HepG2 (cell line): ENCODE results near the gene XRN1. TPM values are rescaled to one million over a fixed set of nuclear protein-coding genes. Genes with fewer than 3 reads are reported as not detected.
A peak's percentile ranks its signal among the peaks of the same experiment; 100 is the strongest.

Experiments used
- AHDC1 ChIP-seq: sonication (generic); formaldehyde crosslinking; IDR thresholded peaks from 2 replicates; pipeline ENCODE4 v1.5.1; 2020; ENCODE audit warnings: mild to moderate bottlenecking, missing genetic modification reagents, borderline replicate concordance
- ATF1 ChIP-seq: IDR thresholded peaks from 2 replicates; pipeline ENCODE4 v1.6.1; 2016; ENCODE audit warnings: mild to moderate bottlenecking, control low read depth
- FOXP1 ChIP-seq, 2 experiments: fragments of 450-650 bp in 1 of 2; IDR thresholded peaks; 2 replicates each; pipeline ENCODE4 v1.6.1; 2017 to 2018; ENCODE audit warnings: antibody characterized with exemption in 1 of 2
- FOXP4 ChIP-seq: sonication (generic); formaldehyde crosslinking; IDR thresholded peaks from 2 replicates; pipeline ENCODE4 v1.4.0; 2020; ENCODE audit warnings: missing genetic modification reagents
- GFI1 ChIP-seq: sonication (generic); formaldehyde crosslinking; IDR thresholded peaks from 2 replicates; pipeline ENCODE4 v1.5.0; 2020; ENCODE audit warnings: missing genetic modification reagents, mild to moderate bottlenecking, borderline replicate concordance
- HDAC2 ChIP-seq: sonication (generic); formaldehyde crosslinking; IDR thresholded peaks from 2 replicates; pipeline ENCODE4 v1.4.0; 2020; ENCODE audit warnings: missing genetic modification reagents
- HOMEZ ChIP-seq: IDR thresholded peaks from 2 replicates; pipeline ENCODE4 v1.6.1; 2016; ENCODE audit warnings: low read depth
- MED1 ChIP-seq: sonication (generic); formaldehyde crosslinking; IDR thresholded peaks from 2 replicates; pipeline ENCODE4 v1.4.0; 2020; ENCODE audit warnings: missing genetic modification reagents
- PAXIP1 ChIP-seq: sonication (generic); formaldehyde crosslinking; conservative IDR thresholded peaks from 2 replicates; pipeline ENCODE4 v1.4.0; 2020; ENCODE audit warnings: mild to moderate bottlenecking, missing genetic modification reagents, moderate library complexity
- RCOR2 ChIP-seq: IDR thresholded peaks from 2 replicates; pipeline ENCODE4 v1.6.1; 2016; ENCODE audit warnings: missing biosample characterization, missing genetic modification reagents
- RXRB ChIP-seq: IDR thresholded peaks from 2 replicates; pipeline ENCODE4 v1.6.1; 2016; ENCODE audit warnings: borderline replicate concordance, missing genetic modification reagents, missing compliant biosample characterization
- SOX5 ChIP-seq: IDR thresholded peaks from 2 replicates; pipeline ENCODE4 v1.6.1; 2016; ENCODE audit warnings: borderline replicate concordance
- TFAP4 ChIP-seq: sonication (generic); IDR thresholded peaks from 2 replicates; pipeline ENCODE4 v1.6.1; 2016; ENCODE audit warnings: low read depth, borderline replicate concordance
- ZMYM2 ChIP-seq: sonication (generic); formaldehyde crosslinking; IDR thresholded peaks from 2 replicates; pipeline ENCODE4 v1.8.0; 2022; ENCODE audit warnings: mild to moderate bottlenecking, missing genetic modification reagents
- ZMYM3 ChIP-seq: sonication (generic); formaldehyde crosslinking; IDR thresholded peaks from 2 replicates; pipeline ENCODE4 v1.5.1; 2020; ENCODE audit warnings: mild to moderate bottlenecking, missing genetic modification reagents
- polyA plus RNA-seq, 8 experiments: library from polyadenylated mRNA; depleted of rRNA in 3 of 8; stranded (reverse) in 7 of 8; unstranded in 1 of 8; fragments of >200 nt; fragmentation: Illumina TruSeq in 4 of 8; extraction: Trizol in 4 of 8; gene quantifications; 2 replicates each; pipeline versions ENCODE4 v1.2.1 to v1.2.3, GENCODE V29; 2011 to 2016; ENCODE audit warnings: low read depth in 4 of 8, missing spikeins in 1 of 8, mixed read lengths in 1 of 8; ENCODE audit not compliant: insufficient read depth in 1 of 8
- total RNA-seq, 5 experiments: library from RNA; depleted of rRNA; stranded (reverse); fragments of >200 nt; fragmentation: Illumina TruSeq; extraction: Trizol; gene quantifications; 2 replicates each; pipeline ENCODE4 v1.2.3, GENCODE V29; 2016; ENCODE audit warnings: low read depth in 1 of 5

XRN1 gene
- total and polyA plus RNA-seq, 2 of the 13 experiments (the other 11 are each of a cell fraction or from before 2014, with no cell fraction given), result 13.2 to 13.3 TPM

- TF ChIP-seq AHDC1 (CRISPR knock-in tag) (peak; percentile 91; the same call in 1 of the 2 replicates), TFAP4 (0 out of 2 replicates have a peak, but pooled peaks have one; percentile 11), GFI1 (CRISPR knock-in tag) (peak; percentile 57; the same call in 1 of the 2 replicates), ZMYM3 (CRISPR knock-in tag) (peak; percentile 44; the same call in 1 of the 2 replicates), RXRB (CRISPR knock-in tag) (peak; percentile 33; the same call in 1 of the 2 replicates), FOXP4 (peak; percentile 53), ZMYM2 (CRISPR knock-in tag) (0 out of 2 replicates have a peak, but pooled peaks have one; percentile 48), ATF1 (CRISPR knock-in tag) (0 out of 2 replicates have a peak, but pooled peaks have one; percentile 38), HDAC2 (0 out of 2 replicates have a peak, but pooled peaks have one; percentile 6), FOXP1 (IDR thresholded peaks at IDR 0.05) (0 out of 2 replicates have a peak, but pooled peaks have one; percentile 41), FOXP1 (CRISPR knock-in tag; IDR thresholded peaks at IDR 0.05) (peak; percentile 91), SOX5 (CRISPR knock-in tag) (peak; percentile 90; the same call in 1 of the 2 replicates), PAXIP1 (CRISPR knock-in tag) (peak; percentile 54; the same call in 1 of the 2 replicates), HOMEZ (CRISPR knock-in tag) (peak; percentile 53; the same call in 1 of the 2 replicates), MED1 (CRISPR knock-in tag) (0 out of 2 replicates have a peak, but pooled peaks have one; percentile 15), RCOR2 (CRISPR knock-in tag) (peak; percentile 49; the same call in 1 of the 2 replicates)
Observed at GRCh38 chr3:142315978-142316388, 131.9 kb downstream of the XRN1 start (continued).
